Measurements from ENCODE around the gene PSMF1. TPM values are rescaled to one million over a fixed set of nuclear protein-coding genes. Genes with fewer than 3 reads are reported as not detected.

PSMF1 gene
- total RNA-seq, 1 donor from 2014 or later = 131 TPM

DNA sequence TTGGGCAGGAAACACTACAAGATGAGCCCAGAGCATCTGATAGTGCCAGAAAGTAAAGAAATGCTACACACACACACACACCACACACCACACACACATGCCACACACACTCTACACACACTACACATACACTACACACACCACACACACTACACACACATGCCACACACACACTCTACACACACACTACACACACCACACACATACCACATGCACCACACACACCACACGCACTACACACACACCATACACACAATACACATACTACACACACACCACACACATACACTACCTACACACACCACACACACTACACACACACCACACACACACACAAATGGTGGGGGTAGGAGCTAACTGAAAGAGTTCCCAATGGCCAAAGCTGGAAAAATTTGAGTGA lies 69.9 kb downstream of the PSMF1 start:
- DNase-seq (ENCODE audit: low read depth) = no peak

DNA sequence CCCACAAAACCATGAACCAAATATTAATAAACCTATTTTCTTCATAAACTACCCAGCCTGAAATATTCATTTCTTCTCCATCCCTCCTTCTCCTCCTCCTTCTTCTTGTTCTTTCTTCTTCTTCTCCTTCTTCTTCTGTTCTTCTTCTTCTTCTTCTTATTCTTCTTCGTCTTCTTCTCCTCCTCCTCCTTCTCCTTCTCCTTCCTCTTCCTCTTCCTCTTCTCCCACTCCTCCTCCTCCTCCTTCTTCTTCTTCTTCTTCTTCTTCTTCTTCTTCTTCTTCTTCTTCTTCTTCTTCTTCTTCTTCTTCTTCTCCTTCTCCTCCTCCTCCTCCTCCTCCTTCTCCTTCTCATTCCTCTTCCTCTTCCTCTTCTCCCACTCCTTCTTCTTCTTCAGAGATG lies 71.4 kb downstream of the PSMF1 start:
- DNase-seq (ENCODE audit: low read depth) = no peak

DNA sequence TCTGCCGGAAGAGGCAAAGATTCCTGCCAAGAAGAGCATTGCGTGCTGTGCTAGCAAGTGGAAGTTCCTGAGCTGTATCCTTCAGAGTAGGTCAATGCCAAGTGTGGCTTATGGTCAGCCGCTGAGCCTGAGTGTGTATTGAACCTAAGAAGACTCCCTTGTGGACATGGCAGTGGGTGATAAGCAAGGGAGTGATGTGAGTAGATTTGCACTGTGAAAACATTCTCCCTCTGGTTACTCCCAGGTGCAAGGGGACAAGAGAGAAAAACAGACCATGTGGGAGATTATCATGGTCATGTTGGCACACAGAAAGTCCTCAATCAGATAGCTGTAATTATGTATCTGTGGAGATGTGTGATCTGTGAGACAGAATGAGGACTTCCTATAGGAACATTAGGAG lies 72.4 kb downstream of the PSMF1 start:
- no peak for DNase-seq (ENCODE audit: low read depth)

DNA sequence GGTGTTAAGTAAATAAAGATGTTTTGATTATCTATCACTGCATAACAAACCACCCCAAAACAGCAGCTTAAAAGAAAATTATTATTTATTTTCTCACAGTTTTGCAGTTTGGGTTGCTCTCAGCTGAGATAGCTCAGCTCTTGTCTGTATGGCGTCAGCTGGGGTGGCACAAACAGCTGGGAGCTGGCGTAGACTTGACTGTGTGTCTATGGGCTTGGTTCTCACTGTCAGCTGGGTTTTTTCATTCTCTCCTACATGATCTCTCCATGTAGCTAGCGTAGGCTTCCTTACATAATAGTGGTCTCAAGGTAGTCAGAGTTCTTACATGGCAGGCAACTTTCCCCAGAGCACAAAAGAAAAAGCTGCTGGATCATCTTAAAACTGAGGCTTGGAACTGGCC lies 72.9 kb downstream of the PSMF1 start:
- DNase-seq (ENCODE audit: low read depth) = no peak

DNA sequence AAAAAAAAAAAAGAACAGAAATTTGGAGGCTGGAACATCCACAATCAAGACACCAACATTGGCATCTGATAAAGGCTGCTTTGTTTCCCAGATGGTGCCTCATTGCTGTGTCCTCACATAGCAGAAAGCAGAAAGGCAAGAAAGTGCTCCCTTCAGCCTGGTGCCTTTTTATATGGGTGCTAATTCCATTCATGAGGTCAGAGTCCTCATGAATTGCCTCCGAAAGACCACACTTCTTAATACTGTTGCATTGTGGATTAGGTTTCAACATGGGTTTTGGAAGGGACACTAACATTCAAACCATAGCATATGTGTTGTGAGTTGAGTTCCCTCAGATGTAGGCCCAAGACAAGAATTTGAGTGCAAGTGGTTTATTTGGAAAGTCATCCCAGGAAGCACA lies 76.8 kb downstream of the PSMF1 start:
- no peak for DNase-seq (ENCODE audit: low read depth)

DNA sequence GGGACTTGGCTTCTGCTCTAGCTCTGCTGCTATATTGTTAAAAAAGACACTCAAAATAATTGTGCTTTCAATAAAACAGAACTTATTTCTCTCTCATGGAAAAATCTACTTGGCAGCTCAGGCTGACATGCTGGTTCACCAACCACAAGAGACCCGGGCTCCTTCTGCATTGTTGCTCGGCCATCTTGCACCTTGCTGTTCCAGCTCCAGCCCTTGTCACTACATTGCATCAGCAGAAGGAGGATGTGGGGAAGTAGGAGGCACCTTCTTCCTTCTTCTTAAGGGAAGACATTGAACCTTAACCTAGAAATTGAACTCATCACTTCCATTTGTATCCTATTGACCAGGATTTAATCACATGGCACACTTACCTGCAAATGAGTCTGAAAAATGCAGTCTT lies 78.2 kb downstream of the PSMF1 start:
- no peak for DNase-seq (ENCODE audit: low read depth)

DNA sequence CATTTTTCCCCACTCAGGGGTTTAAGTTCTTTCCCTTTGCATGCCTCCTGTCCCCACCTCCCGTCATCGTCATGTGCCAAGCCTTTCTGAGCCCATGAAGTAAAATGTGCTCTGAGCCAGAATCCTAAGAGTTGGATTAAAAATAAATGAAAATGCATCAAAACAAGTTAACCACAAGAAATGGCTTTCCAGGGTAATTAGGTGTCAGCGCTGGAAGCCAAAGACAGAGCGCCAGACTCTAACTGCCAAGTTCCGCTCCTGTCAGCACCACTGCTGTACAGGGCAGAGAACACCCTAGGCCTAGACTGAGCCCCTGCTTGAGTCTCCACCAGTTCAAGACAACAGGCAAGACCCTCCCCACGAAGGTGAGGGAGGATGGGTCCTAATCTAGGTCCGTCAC lies 79.4 kb downstream of the PSMF1 start:
- DNase-seq (ENCODE audit: low read depth) = no peak

DNA sequence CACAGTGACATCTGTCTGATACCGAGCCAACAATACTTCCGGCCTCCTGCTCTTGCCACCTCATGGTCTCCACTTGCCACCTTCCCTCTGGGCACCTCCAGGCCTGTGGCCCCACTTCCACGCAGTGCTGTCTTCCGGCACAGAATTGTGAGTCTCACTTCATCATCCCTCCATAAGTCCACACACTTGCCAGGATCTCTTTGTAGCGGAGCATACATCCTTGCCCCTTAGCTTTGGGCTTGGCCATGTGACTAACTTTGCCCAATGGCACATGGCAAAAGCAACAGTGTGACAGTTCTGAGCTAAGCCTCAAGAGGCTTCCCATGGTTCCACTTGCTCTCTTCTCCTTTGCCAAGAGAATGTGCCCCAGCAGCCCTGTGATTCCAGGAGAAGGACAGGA lies 80.3 kb downstream of the PSMF1 start:
- no peak for DNase-seq (ENCODE audit: low read depth)

DNA sequence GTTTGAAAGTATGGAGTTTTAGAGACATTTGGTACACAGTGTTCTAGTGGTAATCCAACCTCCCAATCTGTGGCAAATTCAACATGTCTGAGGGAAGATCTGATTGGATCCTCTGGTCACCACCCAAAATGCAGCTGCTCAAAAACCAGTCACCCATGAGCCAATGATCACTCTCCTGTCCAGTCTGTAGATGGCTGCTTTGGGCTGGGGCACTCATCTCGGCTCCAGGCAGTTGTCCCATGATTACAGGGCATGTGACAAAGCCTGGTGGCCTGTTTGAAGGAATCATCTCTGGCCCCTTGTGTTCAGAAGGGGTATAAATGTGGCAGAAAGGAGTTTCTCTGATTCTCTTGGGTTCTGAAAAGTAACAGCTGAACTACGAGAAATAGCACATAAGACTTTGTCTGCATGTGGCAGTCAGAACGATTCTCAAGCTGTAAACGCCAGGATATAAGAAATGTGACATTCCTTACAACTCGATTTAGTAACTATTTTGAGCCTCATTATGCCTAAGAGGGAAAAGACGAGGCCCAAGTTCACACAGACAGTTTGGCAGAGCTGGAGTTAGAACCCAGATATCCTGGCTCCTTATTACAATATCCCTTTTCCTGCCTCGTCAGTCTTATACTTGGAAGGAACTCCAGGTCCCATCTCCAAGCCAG lies 80.9 kb downstream of the PSMF1 start:
- no peak for DNase-seq (ENCODE audit: low read depth)

DNA sequence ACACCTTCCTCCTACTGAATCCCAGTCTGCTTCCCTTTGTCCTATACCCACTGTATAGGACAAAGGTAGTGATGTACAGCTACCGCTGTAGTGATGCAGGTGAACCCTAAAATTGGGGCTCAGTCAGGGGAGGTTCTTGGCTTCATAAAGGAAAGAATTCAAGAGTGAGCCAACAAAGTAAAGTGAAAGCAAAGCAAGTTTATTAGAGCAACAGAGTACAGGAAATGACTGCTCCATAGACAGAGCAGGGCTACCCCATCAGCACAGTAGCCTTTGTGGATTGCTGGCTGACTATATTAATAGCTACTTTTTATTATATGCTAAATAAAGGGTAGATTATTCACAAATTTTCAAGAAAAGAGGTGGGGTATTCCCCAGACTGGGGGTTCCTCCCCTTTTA lies 81.6 kb downstream of the PSMF1 start:
- no peak for DNase-seq (ENCODE audit: low read depth)

DNA sequence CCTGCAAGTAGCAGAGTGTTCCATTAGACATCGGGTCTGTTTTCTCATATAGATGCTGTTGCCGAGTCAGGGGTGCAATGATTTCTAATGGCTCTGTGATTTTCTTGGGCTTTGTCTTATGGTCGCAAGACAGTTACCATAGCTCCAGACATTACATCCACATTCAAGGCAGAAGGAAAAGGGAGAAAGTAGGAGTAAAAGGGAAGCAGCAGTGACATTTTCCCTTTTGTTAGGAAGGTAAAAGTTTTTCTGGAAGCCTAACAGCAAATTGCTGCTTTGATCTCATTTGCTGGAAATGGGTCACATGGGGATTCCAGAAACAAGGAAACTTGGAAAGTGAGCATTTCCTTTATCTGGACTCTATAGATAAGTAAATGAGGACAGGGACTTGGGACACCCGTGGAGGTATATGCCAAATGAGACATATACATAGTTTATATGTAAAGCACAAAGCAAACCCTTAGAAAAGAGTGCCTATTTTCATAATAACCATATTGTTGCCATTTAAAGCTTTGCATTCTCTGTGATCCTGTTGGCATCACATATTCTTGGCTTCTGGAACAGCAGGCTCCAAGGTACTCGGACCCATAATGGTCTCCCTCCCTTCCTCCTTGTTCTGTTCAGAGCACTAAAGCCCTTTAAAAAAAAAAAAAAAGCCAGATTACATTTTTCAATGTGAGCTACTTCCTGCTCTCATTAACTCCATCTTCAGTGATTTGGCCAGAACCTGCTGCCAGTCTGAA lies 84.5 kb downstream of the PSMF1 start, which contains the start of gene C20orf202:
TSS of gene C20orf202 (plus strand) at position 693 of the 743 bp plus-strand sequence. CDS start 132 bp downstream, outside the sequence.
- no peak for DNase-seq (ENCODE audit: low read depth)

DNA sequence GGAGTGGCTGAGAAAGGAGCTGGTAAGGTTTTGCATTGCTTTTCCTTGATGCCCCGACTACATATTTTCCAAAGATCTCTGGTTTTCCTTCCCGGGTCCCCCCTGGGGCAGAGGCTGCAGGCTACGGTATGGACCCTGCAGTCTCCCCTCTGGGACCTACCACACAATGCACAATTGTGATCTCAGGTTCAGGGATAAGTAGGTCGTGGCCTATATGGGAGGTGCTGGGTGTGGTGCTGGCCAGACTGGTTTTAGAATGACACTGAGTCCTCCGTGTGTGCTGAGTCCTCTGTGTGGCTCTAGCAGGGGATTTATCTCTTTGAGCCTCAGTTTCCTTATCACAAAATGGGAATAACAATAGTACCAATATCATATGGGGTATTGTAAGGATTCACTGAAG lies 85.2 kb downstream of the PSMF1 start:
- DNase-seq (ENCODE audit: low read depth) = no peak

DNA sequence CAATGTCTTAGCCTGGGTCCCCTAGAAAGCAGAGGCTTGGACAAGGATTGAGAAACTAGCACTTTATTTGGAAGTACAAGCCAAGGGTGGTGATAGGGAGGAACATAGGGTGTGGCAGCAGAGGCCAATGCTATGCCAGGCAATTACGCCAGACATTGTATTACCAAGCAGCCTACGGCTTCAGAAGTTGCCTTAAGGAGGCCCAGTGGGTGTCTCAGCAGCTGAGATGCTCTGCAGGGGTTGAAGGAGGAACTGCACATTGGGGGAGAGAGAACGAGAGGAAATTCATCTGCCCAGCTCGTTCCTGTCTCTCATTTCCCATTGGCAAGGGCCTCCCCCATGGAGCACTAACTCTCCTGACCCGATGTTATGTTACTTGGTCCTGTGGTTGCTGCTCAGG lies 85.7 kb downstream of the PSMF1 start:
- DNase-seq (ENCODE audit: low read depth) = no peak

DNA sequence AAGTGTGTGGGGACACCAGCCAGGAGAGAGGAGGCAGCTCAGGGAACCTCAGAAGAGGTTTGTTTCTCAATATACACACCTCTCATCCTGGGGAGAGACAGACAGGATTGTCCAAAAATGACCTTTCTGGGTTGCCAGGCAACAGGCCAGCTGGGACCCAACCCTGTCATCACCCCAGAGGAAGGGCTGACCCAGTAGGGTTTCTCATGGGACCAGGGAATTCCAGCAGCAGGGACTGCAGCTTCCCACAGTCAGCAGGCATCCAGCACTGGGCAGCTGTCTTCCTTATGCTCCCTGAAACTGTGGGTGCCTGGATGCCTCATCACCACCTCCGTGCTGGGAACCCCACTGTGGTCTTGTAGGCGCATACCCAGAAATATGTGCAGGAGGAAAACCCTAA lies 86.2 kb downstream of the PSMF1 start:
- DNase-seq (ENCODE audit: low read depth) = peak; percentile 34

DNA sequence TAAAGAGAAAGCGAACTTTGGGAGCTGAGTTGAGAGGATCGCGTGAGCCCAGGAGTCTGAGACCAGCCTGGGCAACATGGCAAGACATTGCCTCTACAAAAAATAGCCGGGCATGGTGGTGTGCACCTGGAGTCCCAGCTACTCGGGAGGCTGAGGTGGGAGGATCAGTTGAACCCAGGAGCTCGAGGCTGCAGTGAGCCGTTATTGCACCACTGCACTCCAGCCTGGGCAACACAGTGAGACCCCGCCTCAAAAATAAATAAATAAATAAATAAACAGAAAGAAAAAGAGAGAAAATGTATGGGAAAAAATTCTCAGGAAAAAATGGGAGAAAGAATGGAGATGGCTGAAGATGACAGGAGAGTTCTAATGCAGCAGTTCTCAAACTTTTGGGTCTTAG lies 87.4 kb downstream of the PSMF1 start:
- DNase-seq (ENCODE audit: low read depth) = no peak

DNA sequence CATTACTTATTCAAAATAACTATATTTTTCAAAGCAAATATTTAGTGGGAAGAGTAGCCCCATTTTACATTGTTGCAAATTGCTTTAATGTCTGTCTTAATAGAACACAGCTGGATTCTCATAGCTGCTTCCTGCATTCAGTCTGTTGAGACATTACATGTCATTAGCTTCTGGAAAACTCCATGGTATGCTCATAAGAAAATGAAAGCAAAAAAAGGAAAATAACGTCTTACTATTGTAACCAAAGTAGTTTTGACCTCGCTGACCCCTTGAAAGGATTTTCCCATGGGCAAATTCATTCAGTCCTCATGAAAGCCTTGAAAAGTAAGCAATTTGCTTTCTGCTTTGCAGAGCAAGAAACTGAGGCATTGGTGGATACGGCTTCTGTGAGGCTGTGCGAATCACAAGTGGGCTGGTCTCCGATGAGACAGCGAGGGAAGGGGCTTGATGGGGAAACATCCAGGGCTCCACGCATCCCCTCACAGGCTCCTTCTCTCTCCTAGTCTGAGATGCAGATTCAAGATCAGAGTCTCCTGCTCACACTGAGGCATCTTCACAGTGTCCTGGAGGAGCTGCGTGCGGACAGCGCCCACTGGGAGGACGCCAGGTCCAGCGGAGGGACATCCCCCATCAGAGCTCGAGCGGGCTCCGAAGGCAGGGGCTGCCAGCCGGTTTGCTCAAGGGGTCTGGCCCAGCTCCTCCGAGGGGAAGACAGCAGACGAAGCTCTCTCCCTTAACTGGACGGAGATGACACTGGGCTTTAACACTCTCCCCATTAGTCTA lies 88.2 kb downstream of the PSMF1 start:
- no peak for DNase-seq (ENCODE audit: low read depth)

DNA sequence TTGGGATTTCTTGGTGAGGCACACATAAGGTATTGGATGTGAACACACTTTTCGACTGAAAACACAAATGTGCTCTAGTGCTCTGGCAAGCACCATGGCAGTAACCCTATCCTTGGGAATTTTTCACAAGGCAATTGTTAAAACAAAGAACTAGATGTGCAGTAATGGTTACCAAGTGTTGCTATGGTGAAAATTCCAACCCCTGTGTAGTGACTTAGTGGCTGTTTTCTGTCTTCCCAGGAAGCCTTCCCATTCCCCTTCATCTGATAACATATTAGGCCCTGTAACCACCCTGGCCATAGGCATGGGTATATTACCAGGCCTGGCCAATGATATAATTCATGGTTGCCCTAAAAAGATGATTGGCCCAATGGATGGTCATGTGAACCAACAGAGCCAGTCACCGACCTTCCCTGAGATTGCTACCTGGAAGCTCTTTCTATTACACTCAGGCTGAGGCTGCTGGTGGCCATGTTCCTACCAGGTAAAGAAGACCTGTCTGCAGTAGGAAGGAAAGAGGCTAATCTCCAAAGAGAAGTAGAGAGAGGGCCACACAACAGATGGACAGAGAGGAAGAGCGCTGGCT lies 89.0 kb downstream of the PSMF1 start:
- DNase-seq (ENCODE audit: low read depth) = no peak

DNA sequence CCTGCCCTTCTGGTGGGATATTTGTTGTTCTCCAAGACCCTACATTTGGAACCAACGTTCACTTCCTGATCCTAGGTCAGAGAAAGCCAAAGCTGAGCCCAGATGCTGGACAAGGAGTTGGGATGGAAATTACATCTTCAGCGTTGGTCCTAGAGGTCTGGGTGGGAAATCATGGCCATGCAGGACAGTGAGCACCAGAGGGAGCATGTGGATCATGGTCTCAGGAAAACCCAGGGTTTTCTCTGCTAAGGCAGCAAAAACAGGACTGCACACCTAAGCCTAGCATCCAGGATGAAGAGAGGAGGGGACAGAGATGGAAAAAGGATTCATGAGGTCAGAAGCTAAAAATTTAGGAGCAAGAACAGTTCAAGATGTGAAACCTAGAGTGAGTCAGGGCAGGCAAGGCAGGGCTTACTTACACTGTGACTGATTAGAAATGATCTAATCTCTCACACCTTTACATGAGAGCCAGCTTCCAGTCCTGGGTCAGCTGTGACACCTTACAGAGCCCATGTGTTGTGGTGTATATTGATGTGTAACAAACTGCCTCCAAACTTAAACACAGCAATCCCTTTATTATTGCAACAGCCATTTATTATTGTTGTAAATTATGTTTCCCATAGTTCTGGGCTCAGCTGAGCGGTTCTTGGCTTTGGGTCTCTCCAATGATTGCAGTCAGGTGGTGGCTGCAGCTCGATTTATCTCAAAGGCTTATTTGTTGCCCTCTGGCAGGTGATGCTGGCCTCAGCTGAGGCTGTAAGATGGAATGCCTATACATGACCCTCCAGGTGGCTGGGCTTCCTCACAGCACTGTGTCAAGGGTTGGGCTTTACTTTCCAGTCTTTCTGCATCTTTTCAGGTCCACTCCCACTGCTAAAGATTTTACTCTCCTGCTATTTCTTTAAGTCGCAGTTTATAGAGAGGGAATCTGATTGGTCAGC lies 91.3 kb downstream of the PSMF1 start:
- no peak for DNase-seq (ENCODE audit: low read depth)

DNA sequence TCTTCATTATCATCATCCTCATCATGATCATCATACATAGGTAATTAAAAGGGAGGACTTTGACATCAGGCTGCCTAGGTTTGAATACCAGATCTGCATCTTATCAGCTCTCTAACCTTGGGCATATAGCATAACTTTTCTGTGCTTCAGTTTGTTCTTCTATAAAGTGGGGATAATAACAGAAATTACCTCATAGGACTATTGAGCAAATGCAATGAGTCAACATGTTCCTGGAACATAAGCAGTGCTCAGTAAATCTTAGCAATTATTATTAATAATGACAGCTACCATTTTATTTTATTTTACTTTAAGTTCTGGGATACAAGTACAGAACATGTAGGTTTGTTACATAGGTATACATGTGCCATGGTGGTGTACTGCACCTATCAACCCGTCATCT lies 92.1 kb downstream of the PSMF1 start:
- DNase-seq (ENCODE audit: low read depth) = no peak

DNA sequence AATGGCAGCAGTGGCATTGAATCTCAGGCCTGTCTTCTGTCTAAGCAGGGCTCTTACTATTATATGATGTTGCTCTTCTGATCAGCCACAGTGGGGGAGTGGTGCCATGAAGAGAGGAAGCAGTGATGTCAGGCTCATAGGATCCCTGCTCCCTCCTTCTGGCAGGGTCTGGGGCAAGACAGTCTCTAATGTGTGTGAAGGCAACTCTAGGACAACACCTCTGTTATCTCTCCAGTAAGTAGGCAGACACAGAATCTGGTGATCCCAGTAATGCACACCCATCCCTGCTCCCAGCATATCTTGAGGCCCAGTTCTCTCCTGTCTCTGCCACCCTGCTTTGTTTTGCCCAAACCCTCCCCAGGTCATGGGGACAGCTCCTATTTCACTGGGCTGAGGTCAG lies 93.6 kb downstream of the PSMF1 start:
- DNase-seq (ENCODE audit: low read depth) = no peak

Data from myocyte (in vitro differentiated cells).